ENCODE data around the gene AADACL4.

Gene AADACL4

DNA sequence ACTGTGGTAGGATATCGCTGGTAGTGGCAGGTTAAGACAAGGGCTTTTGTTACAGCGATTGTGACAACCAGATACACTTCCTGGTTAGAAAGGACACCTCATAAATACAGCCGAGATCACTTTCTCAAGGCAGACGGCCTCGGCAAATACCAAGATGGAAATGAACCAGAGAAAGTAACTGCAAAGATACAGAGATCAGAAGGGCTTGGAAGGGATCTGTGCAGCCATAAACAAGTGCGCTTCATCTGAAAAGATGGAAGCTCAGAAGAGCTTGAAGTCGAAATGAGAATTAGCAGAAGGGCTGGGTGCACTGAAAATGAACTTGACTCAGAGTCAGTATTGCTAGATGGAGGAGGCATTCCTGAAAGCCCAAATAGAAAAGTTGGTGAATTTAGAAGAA, 32.9 kb upstream of the AADACL4 start:
- no peak for DNase-seq (ENCODE audit: low read depth in 2 of 2, low spot score in 1 of 2)

GRCh38 chr1:12613180-12613579, 30.7 kb upstream of the AADACL4 start:
- DNase-seq (ENCODE audit: low read depth in 2 of 2, low spot score in 1 of 2): no peak

- no peak for DNase-seq (ENCODE audit: low read depth in 2 of 2, low spot score in 1 of 2)
These were observed 29.3 kb upstream of the AADACL4 start for GRCh38 chr1:12614402-12615158.

DNA sequence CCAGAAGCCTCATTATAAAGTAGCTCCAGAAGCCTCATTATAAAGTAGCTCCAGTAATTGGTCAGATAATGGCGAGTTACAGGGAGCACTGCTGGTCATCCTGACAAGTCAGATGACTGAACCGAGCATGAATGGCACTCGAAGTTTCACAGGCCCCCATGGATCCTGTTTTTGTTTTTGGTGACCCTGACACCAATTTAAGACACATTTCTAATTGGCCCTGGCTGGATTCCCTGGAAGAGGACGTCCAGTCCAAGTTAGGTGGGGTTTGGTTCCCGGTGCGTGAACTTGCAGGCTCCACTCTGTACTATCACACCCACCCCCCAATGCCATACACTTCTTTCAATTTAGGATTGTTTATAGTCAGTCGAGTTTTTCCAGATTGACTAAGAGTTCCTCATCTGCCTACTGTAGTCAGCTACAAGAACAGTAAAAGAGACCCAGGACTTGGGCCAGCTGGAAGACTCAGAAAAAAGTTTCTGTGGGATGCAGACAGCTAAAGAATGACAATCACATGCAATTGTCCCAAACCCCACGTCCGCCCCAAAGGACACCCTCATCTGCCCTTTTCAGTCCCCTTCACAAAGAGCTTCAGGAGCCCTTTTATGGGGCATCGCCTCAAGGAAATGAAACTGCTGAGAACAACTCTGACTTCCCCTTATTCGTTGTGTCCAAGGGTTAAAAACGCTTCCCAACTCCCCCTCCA, 28.6 kb upstream of the AADACL4 start:
- DNase-seq (ENCODE audit: low read depth in 2 of 2, low spot score in 1 of 2): no peak

DNA sequence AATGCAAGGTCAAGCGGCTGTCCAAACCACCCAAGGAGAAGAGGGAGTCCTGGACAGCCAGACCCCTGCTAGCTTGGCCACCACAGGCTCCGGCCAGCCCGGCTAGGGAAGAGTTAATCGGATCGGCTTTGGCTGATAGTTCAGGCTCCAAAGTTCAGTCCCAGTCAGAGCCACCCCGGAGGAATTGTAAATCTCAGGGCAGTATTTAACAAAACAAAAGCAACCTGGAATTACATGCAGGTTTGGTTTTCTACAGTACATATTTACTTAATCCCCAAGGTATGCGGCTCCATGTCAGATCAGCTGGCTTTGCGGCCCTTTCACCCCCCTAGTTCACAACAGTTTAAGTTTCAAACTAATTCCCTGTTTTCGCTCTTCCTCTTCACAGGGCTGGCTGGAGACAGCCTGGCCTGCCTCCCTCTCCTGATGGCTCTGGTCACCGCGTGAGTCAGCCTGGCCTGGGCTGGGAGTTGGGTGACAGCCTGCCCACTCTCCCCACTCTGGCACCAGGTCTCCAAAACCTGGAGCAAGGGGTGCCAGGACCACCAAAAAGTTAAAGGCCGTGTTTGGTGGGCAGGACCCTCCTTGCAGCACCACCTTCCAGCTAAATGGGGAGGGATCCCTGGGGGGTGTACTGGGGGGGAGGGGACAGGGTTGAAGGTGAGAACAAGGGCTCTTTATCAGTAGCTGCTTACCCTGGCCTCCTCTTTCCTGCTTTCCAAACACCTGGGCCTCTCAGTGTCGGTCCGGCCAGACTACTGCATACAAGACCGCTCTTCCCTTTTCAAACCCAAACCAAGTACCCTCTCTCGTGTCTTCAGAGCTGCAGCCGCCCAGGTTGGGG, 27.8 kb upstream of the AADACL4 start:
- DNase-seq (ENCODE audit: low read depth in 2 of 2, low spot score in 1 of 2): no peak

- DNase-seq (ENCODE audit: low read depth in 2 of 2, low spot score in 1 of 2): no peak
These were observed 27.0 kb upstream of the AADACL4 start for GRCh38 chr1:12616709-12617373.

GRCh38 chr1:12617511-12617900, 26.4 kb upstream of the AADACL4 start:
- DNase-seq (ENCODE audit: low read depth in 2 of 2, low spot score in 1 of 2): peak in 1 of 2 donors; percentile 25

DNA sequence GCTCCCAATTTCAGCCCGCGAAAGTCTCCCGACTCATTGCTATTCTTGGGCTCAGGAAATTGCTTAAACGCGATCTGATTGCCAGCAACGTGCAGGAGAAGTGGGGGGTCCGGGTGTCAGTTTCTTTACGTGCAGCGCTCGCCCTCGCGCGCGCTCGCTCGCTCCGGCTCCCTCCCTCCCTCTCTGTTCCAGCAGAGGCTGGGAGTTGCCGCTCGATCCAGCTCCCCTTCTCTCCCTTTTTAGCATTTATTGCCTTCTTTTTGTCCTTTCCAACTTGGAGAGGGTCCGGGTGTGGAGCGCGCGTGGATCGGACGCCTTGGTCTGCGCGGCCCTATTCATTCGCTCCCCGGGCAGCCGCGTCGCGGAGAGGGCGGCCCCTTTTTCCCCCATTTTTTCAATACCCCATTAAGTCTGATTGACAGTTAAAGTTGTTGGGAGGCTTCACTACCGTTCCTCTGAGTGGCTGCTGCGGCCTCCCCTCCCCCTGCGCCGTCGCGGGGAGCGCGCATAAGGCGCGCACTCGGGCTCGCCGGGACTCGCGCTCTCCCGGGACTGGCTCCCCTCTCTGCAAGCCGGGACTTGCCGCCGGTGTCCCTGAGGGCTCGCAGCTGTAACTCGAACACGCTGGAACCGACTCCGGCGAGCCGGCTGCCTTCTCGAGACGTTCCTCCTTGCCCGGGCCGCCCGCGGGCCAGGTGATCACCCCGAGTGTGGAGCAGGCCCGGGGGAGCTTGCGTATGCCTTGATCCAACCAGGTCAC, 25.8 kb upstream of the AADACL4 start, which contains the start of gene DHRS3:
Gene DHRS3 (minus strand): TSS at position 310 of the 760 bp plus-strand sequence. CDS start 862 bp downstream, outside the sequence.
- DNase-seq (ENCODE audit: low read depth in 2 of 2, low spot score in 1 of 2): peak in 1 of 2 donors; percentile 40

- DNase-seq (ENCODE audit: low read depth in 2 of 2, low spot score in 1 of 2): no peak
These were observed 25.3 kb upstream of the AADACL4 start for GRCh38 chr1:12618661-12618964.

- peak in 1 of 2 donors; percentile 29 for DNase-seq (ENCODE audit: low read depth in 2 of 2, low spot score in 1 of 2)
These were observed 24.7 kb upstream of the AADACL4 start for GRCh38 chr1:12618965-12619791.

DNA sequence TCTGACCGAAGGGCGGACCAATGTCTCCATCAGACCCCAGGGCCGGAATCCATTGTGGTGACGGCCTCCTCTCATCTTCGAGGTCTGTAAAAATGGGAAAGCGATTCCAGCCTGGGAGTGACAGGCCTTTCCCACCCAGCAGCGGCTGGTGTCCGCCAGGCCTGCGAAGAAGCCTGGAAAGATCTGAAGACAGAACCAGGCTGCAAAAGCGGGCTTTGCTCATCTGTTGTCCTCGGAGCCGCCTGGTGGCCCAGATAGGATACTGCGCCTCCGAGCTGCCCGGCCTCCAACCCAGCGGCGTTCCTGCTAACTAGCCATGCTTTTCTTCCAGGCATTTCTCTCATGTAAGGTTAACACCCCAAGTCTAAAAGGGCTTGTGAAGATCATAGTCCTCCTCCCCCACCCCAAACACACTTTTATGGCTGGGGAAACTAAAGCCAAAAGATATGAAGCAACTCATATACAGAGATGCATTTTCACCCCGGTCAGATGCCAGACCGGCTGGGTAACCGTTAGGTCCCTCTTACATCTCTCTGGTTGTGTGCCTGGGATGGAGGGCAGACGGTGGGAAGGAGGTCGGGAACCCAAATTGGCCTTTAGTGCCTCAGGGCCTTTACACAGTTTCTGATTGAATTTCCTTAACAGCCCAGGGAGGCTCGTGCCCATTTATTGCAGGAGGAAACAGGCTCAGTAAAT, 23.9 kb upstream of the AADACL4 start:
- peak in 1 of 2 donors; percentile 58 for DNase-seq (ENCODE audit: low read depth in 2 of 2, low spot score in 1 of 2)

- no peak for DNase-seq (ENCODE audit: low read depth in 2 of 2, low spot score in 1 of 2)
These were observed 23.4 kb upstream of the AADACL4 start for GRCh38 chr1:12620488-12620865.

DNA sequence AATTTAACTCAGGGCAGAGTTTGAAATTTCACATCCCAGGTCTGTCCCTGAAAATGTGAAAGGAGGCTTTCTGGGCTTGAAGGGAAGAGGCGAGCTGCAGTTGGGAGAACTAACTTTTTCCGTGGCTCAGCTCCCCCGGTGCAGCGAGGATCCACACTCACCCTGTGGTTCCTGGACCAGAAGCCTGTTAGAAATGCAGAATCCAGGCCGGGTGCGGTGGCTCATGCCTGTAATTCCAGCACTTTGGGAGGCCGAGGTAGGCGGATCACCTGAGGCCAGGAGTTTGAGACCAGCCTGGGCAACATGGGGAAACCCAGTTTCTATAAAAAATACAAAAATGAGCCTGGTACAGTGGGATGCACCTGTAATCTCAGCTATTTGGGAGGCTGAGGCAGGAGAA, 23.0 kb upstream of the AADACL4 start:
- DNase-seq (ENCODE audit: low read depth in 2 of 2, low spot score in 1 of 2): no peak

DNA sequence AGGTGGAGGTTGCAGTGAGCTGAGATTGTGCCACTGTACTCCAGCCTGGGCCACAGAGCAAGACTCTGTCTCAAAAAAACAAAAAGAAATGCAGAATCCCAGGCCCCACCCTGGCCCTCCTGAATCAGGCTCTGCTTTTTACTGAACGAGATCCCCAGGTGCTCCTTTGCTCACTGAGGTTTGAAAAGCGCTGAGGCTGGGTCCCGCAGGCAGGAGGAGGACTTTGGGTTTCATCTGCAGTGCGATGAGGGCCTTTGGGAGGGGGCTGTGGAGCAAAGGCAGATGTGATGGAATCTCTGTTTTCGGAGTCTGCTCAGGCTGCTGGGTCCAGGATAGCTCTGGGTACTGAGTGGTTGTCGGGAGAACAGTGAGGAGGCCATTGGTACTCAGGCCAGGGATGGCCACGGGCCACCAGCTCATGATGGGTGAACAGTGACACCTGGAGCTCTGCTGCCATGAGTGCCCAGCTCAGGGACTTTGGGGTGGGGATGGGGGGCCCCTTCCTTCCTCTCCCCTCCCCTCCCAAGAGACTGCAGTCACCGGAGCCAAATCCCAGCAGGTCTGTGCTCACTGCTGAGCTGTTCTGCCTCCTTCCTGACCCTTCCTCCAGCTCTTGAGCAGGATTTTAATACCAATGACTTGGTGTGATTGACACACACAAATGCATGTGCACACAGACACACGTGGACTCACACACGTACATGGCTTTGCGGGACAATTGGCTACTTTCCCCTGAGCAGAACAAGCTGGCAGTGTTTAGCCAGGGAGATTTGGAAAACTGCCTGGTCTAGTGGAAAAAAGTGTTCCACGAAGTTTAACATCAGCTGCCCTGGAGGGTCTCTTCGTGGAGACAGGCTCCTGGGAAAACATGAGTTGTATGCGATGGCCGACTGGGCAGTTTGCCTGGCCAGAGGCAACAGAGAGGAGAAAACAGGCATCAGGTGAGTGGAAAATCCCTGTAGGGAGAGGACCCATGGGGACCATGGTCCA, 22.2 kb upstream of the AADACL4 start:
- no peak for DNase-seq (ENCODE audit: low read depth in 2 of 2, low spot score in 1 of 2)

GRCh38 chr1:12622506-12622905, 21.4 kb upstream of the AADACL4 start:
- DNase-seq (ENCODE audit: low read depth in 2 of 2, low spot score in 1 of 2): no peak

DNA sequence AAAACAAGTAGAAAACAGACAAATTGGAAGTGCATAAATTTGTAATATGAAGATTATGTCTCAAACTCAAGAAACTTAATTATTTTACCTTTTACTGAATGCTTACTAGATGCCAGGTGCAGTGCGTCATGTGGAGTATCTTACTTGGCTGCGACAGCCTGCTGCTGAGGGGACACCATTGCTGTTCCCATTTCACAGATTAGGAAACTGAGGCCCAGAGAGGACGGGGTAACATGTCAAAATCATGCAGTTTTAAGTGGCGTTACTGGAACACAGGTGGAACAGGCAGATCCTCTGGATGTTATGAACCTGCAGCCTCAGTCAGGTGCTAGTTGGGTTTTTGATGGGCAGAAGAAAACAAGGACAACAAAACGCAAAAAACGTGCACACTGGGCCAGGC, 18.6 kb upstream of the AADACL4 start:
- DNase-seq (ENCODE audit: low read depth in 2 of 2, low spot score in 1 of 2): no peak

- no peak for DNase-seq (ENCODE audit: low read depth in 2 of 2, low spot score in 1 of 2)
These were observed 17.0 kb upstream of the AADACL4 start for GRCh38 chr1:12626888-12627287.

DNA sequence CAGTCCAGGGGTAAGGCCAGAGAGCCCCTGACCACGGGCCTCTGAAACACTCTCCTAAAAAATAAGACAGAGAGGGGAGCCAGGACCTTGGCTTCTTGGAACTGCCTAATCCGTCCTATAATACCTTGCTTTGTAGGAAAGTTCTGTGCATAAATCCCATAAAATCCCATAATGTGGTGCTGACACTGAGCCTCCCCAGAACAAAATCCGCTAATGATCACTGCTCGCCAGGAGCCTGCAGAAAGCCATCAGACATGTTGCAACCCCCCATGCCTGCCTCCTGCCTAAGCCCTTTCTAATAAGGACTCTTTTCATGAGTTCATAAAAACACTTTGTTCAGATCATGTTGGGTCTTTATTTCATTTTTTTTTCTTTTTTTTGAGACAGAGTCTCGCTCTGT, 16.6 kb upstream of the AADACL4 start:
- no peak for DNase-seq (ENCODE audit: low read depth in 2 of 2, low spot score in 1 of 2)
